Suppressor macrophage (primary cell): ENCODE measurements around the gene CD3G.
A peak's percentile ranks its signal among the peaks of the same experiment; 100 is the strongest.

Experiments
- DNase-seq, 4 experiments: peaks; one replicate each; pipeline ENCODE4 v3.0.0-alpha.2; 2020 to 2022

Gene CD3G

GRCh38 chr11:118325283-118325682 lies 18.9 kb upstream of the CD3G start:
- no peak for DNase-seq

GRCh38 chr11:118328745-118329144 lies 15.4 kb upstream of the CD3G start:
- no peak for DNase-seq

GRCh38 chr11:118334745-118335144 lies 9.4 kb upstream of the CD3G start:
- no peak for DNase-seq

GRCh38 chr11:118338637-118339061 lies 5.5 kb upstream of the CD3G start:
- peak in 1 of 4 experiments; percentile 11 for DNase-seq

GRCh38 chr11:118339281-118339961 lies 4.7 kb upstream of the CD3G start:
- no peak for DNase-seq

- DNase-seq: no peak
Observed at GRCh38 chr11:118340449-118340848, 3.7 kb upstream of the CD3G start.

- no peak for DNase-seq
Observed at GRCh38 chr11:118341261-118341660, 2.9 kb upstream of the CD3G start.

GRCh38 chr11:118341815-118342489 lies 2.2 kb upstream of the CD3G start:
- DNase-seq: no peak

- no peak for DNase-seq
Observed at GRCh38 chr11:118342503-118343161, 1.5 kb upstream of the CD3G start, which contains the start of gene CD3D. TSS of gene CD3D (minus strand) at chr11:118342705. CDS start at chr11:118342607, 98 bp downstream.

- DNase-seq: no peak
Observed at GRCh38 chr11:118343248-118343647, 896 bp upstream of the CD3G start.

GRCh38 chr11:118349475-118349874 lies 5.3 kb downstream of the CD3G start:
- DNase-seq: no peak

- DNase-seq: peak in 3 of 4 experiments; percentile 34 to 73 (median 49)
Observed at GRCh38 chr11:118353084-118353710, 9.1 kb downstream of the CD3G start.

- DNase-seq: no peak
Observed at GRCh38 chr11:118358071-118358470, 13.9 kb downstream of the CD3G start.

GRCh38 chr11:118359295-118359958 lies 15.3 kb downstream of the CD3G start, which contains the start of gene UBE4A:
TSS of gene UBE4A (plus strand) at chr11:118359600. CDS start at chr11:118365081, 5,481 bp downstream.
- DNase-seq: peak; percentile 96 to 98 (median 97)

GRCh38 chr11:118364956-118365615 lies 20.9 kb downstream of the CD3G start:
- no peak for DNase-seq

- no peak for DNase-seq
Observed at GRCh38 chr11:118366287-118366686, 22.1 kb downstream of the CD3G start.

GRCh38 chr11:118370774-118371173 lies 26.6 kb downstream of the CD3G start:
- DNase-seq: no peak

- no peak for DNase-seq
Observed at GRCh38 chr11:118373263-118373662, 29.1 kb downstream of the CD3G start.

- DNase-seq: no peak
Observed at GRCh38 chr11:118373871-118374270, 29.7 kb downstream of the CD3G start.

GRCh38 chr11:118374729-118375128 lies 30.6 kb downstream of the CD3G start:
- DNase-seq: no peak

GRCh38 chr11:118375978-118376377 lies 31.8 kb downstream of the CD3G start:
- no peak for DNase-seq

GRCh38 chr11:118379497-118379896 lies 35.4 kb downstream of the CD3G start:
- DNase-seq: no peak
